ENCODE measurements around the gene DNAJC10. TPM values are rescaled to one million over a fixed set of nuclear protein-coding genes. Genes with fewer than 3 reads are reported as not detected.

Gene DNAJC10
- total RNA-seq, 2 donors from 2014 or later, result 26.1 to 29.4 TPM

DNA sequence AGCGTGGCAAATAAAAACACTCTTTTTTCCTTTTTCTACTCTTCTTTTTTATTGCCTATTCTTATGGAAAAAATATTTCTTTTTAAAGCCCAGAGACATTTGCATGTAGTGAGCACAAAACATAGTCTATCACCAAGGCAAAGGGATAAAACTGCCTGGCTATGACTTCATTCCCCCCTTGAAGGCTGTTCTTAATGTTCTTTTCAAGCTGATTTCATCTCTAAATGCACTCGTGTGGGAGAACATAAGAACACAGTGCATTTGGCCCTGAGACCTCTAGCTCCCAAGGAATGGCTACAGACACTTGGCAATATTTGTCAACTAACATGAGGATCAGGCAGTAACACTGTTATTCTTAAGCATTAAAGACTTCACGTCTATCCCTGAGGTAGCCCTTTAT is 17.4 kb upstream of the DNAJC10 start:
- Histone ChIP-seq H3K27ac (no peak overlapping the region), H3K4me1 (no peaks in the 10 kb centered on the region), H3K36me3 (no peaks in the 10 kb centered on the region), H3K27me3 (no peaks in the 10 kb centered on the region), H3K4me3 (no peak overlapping the region), H3K9me3 (no peaks in the 10 kb centered on the region)
- TF ChIP-seq, protein P1, sequence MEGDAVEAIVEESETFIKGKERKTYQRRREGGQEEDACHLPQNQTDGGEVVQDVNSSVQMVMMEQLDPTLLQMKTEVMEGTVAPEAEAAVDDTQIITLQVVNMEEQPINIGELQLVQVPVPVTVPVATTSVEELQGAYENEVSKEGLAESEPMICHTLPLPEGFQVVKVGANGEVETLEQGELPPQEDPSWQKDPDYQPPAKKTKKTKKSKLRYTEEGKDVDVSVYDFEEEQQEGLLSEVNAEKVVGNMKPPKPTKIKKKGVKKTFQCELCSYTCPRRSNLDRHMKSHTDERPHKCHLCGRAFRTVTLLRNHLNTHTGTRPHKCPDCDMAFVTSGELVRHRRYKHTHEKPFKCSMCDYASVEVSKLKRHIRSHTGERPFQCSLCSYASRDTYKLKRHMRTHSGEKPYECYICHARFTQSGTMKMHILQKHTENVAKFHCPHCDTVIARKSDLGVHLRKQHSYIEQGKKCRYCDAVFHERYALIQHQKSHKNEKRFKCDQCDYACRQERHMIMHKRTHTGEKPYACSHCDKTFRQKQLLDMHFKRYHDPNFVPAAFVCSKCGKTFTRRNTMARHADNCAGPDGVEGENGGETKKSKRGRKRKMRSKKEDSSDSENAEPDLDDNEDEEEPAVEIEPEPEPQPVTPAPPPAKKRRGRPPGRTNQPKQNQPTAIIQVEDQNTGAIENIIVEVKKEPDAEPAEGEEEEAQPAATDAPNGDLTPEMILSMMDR (IDR thresholded peaks at IDR 0.05), result no peak
- no peak for DNase-seq (ENCODE audit: low spot score)

DNA sequence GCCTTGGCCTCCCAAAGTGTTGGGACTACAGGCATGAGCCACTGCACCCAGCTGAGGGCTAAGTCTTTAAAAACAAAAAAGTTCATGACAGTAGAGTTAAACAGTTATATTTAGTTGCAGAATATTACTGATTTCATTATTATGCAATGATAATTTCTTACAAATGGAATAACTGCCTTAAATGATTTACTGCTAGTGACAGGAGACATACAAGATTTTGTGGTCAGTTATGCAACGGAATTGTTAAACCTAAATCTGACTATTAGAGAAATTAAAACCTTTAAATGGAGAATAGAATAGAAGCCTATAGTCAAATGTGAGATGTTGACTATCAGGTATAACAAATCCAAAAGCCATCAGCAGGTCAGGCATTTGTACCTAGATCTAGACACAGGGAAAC is 10.3 kb upstream of the DNAJC10 start:
- no peaks in the 10 kb centered on the region for H3K4me1 ChIP-seq
- H3K36me3 ChIP-seq, result no peaks in the 10 kb centered on the region
- no peak overlapping the region for H3K27ac ChIP-seq
- H3K27me3 ChIP-seq, result no peaks in the 10 kb centered on the region
- no peak overlapping the region for H3K4me3 ChIP-seq
- no peak for DNase-seq (ENCODE audit: low spot score)
- TF ChIP-seq, protein P1 (IDR thresholded peaks at IDR 0.05), result no peak
- no peaks in the 10 kb centered on the region for H3K9me3 ChIP-seq

DNA sequence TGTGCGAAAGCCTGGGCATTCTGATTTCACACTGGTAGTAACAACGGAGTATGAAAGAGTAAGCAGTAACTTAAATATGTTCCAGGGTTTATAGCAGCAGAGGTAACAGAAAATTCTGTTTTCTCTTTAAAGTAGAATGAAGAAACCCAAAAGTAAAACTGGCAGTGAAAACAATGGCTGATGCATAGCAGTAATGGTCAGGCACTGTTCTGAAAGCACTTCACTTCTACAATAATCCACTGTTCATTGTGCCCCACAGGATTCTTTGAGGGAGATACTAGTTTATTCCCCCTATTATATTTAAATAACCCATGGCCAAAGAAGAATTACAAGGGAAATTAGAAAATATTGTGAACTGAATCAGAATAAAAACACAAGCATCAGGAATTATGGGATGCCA is 9.3 kb upstream of the DNAJC10 start:
- H3K27ac ChIP-seq, result no peak overlapping the region
- H3K9me3 ChIP-seq, result no peaks in the 10 kb centered on the region
- H3K4me1 ChIP-seq, result no peaks in the 10 kb centered on the region
- DNase-seq (ENCODE audit: low spot score), result no peak
- H3K4me3 ChIP-seq, result no peak overlapping the region
- TF ChIP-seq, protein P1 (IDR thresholded peaks at IDR 0.05), result no peak
- no peaks in the 10 kb centered on the region for H3K27me3 ChIP-seq
- H3K36me3 ChIP-seq, result no peaks in the 10 kb centered on the region

DNA sequence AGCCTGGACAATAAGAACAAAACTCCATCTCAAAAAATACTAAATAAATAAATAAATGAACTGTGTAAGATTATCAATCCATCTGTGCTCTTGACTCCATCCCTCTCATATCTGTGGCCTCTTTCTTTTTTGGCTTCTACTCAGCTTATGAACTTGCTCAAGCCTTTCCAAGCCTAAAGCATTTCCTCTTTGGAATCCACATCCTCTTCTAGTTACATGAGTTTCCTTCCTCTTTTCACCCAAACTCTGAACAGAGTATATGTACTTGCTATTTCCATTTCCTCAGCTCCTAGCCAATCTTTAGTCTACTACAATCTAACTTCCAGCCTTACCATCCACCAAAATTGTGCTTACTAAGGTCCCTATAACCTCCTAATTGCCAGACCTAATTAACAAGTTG is 2.5 kb upstream of the DNAJC10 start:
- TF ChIP-seq, protein P1 (IDR thresholded peaks at IDR 0.05), result no peak
- Histone ChIP-seq H3K4me3 (no peak overlapping the region), H3K9me3 (no peaks in the 10 kb centered on the region), H3K4me1 (peaks cover 0 to 27% of the 10 kb centered on the region in 2 donors), H3K27ac (no peak overlapping the region), H3K27me3 (no peaks in the 10 kb centered on the region), H3K36me3 (no peaks in the 10 kb centered on the region)
- no peak for DNase-seq (ENCODE audit: low spot score)

DNA sequence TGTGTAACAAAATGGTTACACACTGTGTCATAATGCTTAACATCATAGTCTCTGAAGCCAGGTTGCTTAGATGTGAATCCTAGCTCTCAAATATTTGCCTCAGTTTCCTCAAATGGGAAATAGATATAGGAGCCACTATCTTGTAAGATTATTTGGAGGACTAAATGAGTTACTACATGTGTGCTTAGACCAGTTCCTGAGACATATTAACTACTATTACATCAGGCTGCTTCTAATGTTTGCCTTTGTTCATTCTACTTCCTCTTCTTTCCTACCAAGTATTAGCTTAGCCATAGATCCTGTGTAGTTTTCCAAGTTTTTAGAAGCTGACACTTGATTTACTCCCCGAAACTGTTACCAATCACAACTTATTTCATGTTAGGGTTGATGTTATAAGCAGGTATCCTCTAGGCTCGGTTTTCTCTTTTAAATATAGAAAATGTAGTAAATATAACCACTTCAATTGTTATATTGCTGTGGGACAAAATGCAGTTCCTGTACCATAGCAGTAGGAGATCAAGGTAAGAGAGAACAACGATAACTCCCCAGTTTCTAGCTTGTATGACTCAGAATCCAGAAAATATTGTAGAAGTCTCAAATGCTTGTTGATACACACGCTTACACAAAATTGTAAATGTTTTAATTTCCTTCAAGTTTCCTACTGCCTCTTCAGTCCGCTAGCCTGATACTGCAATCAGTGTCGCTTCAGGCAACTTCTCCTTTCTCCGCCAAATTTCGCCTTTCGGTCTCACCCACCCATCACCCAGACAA is 751 bp upstream of the DNAJC10 start:
- Histone ChIP-seq H3K27me3 (no peaks in the 10 kb centered on the region), H3K4me3 (peak overlapping the region; percentile 77 to 96), H3K9me3 (no peaks in the 10 kb centered on the region), H3K36me3 (no peaks in the 10 kb centered on the region), H3K4me1 (peaks cover 0 to 27% of the 10 kb centered on the region in 2 donors), H3K27ac (peak overlapping the region; percentile 83 to 90)
- DNase-seq (ENCODE audit: low spot score), result no peak
- TF ChIP-seq, protein P1 (IDR thresholded peaks at IDR 0.05), result no peak

DNA sequence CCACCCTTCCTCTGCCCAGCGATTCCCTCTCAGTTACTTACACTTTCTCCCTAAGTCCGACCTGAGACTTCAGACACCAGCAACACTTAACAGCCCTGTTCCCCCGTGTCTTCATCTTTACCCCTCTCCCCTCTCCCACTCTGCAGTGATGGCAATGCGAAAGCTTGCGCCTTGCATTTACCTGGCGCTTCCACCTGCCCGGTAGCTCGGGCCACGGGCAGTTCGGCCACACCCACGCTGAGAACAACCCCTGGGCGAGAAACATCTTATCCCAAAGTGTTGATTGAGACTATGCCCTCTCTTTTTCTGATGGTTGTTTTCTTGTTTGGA is 558 bp downstream of the DNAJC10 start:
- Histone ChIP-seq H3K27me3 (no peaks in the 10 kb centered on the region), H3K4me1 (peaks cover 0 to 27% of the 10 kb centered on the region in 2 donors), H3K4me3 (peak overlapping the region; percentile 77 to 96), H3K27ac (peak overlapping the region; percentile 83 to 90), H3K36me3 (peaks cover 7% of the 10 kb centered on the region), H3K9me3 (no peaks in the 10 kb centered on the region)
- no peak for DNase-seq (ENCODE audit: low spot score)
- TF ChIP-seq, protein P1 (IDR thresholded peaks at IDR 0.05), result no peak
